HG03135 (cell line): ENCODE data around the gene PAX3.

Experiments
- ATAC-seq: cut with Tn5 transposase; IDR thresholded peaks from one replicate; pipeline ENCODE4 v1.9.1; 2021; ENCODE audit warnings: mild to moderate bottlenecking, moderate library complexity; ENCODE audit not compliant: unreplicated experiment

The PAX3 gene

DNA sequence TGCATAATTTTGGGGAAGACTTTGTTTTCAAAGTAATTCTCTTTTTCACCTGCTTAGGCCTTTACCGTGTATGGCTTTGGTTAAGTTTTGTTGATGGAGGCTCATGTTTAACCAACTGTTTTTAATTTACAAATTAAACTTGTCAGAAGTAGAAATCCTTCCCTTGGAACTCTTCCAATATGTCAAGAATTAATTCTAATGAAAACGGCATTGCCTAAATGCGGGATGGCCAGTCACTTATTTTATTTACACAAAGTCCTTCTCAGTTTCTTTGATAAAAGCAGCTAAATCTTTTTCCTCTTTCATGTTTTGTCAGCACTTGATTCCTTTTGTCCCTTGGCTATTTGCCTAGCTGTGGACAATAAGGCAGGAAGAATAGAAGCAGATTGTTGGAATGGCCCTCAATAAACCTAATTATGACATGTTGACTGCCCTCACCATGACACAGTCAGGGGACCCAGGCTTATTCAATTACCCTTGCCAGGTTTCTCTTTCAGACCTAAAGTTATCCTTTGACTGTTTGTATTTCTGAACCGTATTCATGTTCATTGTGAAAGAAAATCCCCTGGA lies 26.3 kb downstream of the PAX3 start:
- no peak for ATAC-seq

DNA sequence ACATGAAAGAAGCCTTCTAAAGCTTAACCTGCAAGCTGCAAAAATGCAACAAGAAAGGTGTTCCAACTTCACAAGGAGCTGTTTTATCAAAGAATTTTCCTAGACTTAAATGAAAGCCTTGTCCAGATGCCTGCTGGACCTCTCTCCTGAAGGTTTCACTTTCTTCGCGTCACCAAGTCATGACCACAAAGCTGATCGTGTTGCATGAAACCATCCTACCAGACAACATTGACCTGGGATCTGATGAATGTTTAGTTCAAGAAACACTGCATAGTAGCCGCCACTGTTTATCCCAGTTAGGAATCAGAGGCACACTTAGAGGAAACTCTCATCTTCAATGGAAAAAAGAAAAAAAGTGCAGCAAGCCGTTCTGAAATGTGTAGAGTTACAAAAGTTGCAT lies 26.9 kb downstream of the PAX3 start:
- ATAC-seq: no peak

- no peak for ATAC-seq
Measured at GRCh38 chr2:222270396-222270795, 28.4 kb downstream of the PAX3 start.

DNA sequence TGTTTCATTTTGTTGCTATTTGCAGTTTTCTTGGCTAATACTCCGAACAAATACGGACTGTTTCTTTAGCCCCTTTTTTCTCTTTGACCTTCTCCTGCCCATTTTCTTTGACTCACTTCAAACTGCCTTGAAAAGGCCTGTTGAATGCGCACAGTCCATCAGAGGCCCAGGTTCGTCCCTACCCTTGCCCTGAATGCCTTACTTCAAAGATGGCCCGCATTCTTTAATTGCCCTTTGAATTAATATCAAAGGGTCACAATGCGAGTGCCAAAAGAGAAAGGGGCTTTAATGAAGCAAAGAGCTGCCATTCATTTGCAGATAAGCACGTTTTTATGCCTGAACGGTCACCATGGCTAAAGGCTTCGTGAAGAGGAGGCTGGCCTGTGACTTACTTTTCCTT lies 29.7 kb downstream of the PAX3 start:
- ATAC-seq: no peak

DNA sequence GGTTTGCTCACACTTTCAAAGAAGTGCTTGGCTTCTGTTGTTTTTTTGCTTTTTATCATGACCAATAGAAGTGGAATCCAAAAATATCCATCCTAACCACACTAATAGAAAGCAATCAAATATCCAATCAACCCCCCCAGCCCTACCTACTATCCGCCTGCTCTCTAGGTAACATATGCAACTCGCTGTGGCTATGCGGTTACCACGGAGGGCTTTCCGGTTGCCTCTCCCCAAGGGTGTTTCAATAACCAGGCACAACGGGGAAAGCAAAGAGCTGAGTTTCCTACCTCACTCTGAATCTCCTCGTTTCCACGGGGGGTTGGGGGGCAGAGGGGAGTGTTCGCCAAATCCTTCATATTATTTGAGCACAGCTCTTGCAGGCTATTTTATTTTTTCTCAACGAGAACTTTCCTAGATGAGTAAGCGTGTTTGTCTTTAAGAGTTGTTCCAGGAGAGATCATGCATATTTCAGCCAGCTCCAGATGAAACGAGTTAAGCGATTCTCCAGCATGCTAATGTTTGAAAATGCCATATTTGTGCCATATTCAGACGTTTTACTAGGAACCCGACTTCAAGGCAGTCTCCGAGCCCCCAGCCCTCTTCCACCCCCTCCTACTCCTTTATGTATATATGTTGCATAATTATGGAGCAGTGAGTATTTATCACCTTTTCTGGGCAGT lies 30.3 kb downstream of the PAX3 start:
- no peak for ATAC-seq

DNA sequence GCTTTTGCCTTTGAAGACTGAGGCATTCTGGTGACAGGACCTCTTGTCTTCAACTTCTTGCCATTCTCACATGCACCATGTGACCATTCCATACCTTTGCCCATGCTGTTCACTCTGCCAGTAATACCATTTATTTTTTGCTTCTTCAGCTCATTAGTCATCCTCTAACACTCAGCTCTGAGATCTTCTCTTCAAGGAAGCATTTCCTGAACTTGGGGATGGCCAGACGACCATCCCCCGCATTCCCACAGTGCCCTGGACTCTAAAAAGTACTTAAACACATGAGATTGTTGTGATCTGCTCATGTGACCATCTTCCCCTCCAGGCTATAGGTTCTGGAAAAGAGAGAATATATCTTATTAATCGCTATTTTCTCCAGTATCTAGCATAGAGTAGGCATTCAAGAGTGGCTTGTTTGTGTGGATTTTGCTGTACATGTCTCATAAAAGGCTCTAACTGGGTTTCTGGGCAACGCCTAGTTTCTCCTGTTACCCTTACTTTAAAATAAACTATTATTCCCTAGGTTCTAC lies 33.9 kb downstream of the PAX3 start:
- no peak for ATAC-seq

DNA sequence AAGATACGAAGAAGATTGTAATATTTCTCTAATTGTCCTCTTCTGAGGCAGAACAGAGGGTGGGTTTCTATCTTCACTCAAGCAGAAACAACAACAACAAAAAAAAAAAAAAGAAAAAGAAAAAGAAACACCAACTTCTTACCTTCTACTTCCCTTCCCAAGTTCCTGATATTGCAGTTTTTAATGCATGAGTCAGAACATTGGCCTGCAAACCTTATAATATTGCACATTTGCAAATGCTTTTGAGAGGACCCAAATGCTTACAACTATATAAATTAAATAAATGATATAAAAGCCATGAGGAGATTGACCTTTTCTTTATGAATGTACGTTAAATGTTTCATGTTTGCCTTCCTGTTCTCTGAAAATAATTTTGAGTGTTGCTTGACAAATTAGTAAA lies 37.3 kb downstream of the PAX3 start:
- ATAC-seq: no peak

DNA sequence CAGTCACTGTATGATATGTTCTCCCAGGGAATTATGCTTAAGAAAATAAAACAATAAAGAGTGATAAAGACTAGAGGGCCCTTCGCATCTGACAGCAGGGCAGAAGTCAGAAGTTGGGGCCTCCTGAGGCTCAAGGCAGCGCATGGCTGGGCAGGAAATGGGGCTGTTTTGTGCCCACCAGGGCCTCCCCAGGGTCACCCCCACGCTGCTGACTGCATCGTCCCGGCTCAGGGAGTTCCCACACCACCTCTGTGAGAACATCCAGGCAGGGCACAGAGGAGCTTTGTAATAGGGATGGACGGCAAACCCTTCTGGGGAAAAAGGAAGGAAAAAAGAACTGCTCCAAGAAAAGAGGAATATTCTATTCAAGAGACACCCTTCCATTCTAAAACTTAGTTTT lies 41.2 kb downstream of the PAX3 start:
- ATAC-seq: no peak

- ATAC-seq: no peak
Measured at GRCh38 chr2:222256250-222256649, 42.5 kb downstream of the PAX3 start.

- no peak for ATAC-seq
Measured at GRCh38 chr2:222255090-222255489, 43.7 kb downstream of the PAX3 start.

- ATAC-seq: no peak
Measured at GRCh38 chr2:222250313-222250712, 48.5 kb downstream of the PAX3 start.

DNA sequence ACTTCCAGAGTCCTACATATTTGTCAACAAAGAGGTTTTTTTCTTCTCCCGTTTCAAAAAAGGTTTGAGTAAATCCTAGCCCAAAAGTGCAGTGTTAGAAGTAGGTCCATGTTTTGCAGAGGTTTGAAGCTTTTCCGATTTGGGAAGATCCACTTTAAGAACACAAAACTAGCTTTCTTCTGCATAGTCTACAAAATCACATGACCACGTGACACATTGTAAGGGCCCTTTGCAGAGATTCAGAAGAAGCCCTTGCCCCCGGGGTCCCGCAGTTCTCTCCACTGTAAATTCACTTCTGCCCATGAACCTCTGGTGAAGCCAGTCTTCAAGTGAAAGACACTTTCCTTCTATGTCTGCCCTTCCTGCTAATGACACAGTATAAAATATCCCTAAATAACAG lies 49.4 kb downstream of the PAX3 start:
- no peak for ATAC-seq

- ATAC-seq: no peak
Measured at GRCh38 chr2:222248818-222249217, 50.0 kb downstream of the PAX3 start.

DNA sequence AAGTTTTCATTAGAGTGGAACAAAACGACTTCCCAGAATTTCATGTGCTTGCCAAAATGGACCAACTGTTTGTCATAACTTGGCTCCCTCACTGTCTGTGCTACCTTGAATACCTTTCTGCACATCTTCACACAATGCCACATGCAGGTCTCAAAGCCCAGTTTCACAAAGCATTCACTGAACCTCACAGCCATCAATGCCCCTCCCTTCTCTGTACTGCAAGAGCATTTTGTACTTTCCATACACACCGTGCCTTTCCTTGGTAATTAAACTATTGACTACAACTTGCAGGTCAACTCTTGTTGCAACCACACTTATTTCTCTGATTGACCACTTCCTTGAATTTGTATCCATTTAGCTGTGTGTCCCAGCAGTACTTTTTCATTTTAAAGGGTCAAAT lies 50.5 kb downstream of the PAX3 start:
- no peak for ATAC-seq

GRCh38 chr2:222242532-222242931 lies 56.3 kb downstream of the PAX3 start:
- ATAC-seq: peak; percentile 67

DNA sequence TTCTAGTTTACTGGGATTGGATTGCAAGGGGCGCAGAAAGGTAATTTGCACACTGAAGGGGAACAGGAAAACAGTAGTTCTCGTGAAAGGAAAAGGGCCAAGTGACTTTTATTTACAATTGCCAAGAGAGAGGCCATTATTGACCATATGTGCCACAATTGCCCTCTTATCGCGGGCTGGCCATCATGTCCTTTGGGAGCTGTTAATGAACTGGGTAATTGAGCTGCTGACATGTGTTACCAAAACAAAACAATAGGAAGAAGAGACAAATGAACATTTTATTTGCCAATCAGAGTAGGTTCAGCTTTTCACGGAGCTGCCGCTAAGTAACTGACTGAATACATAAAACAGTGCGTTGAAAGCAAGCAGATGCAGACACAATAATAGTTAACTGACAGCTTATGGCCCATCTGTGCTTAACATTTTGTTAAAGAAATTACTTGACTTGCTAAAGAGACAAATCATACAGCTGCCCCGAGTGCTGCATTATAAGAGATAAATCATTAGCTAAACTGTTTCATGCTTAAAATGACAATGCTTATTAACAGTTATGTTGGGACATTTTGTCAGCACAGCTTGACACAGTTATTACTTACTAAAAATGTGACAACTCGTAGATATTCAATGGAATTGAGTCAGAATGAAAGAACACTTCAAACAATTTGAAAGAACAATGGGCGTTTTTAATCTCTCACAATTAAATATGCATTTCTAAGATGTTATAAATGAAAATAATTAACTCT lies 57.5 kb downstream of the PAX3 start:
- ATAC-seq: no peak

- ATAC-seq: no peak
Measured at GRCh38 chr2:222240676-222241049, 58.1 kb downstream of the PAX3 start.

- no peak for ATAC-seq
Measured at GRCh38 chr2:222239945-222240675, 58.7 kb downstream of the PAX3 start.

- no peak for ATAC-seq
Measured at GRCh38 chr2:222239091-222239490, 59.7 kb downstream of the PAX3 start.

GRCh38 chr2:222238072-222238471 lies 60.7 kb downstream of the PAX3 start:
- no peak for ATAC-seq

GRCh38 chr2:222232839-222233238 lies 66.0 kb downstream of the PAX3 start:
- ATAC-seq: no peak
